Measurements from ENCODE around the gene ADGB. TPM values are rescaled to one million over a fixed set of nuclear protein-coding genes. Genes with fewer than 3 reads are reported as not detected.
"Not testable (repeated sequence)": the region's sequence is repeated elsewhere in the genome, so short reads cannot be mapped to it uniquely, and the experiment has no call there.

Gene ADGB
- total and polyA plus RNA-seq, 9 of the 15 experiments (the other 6 are each of a cell fraction or from before 2014, with no cell fraction given): not detected

DNA sequence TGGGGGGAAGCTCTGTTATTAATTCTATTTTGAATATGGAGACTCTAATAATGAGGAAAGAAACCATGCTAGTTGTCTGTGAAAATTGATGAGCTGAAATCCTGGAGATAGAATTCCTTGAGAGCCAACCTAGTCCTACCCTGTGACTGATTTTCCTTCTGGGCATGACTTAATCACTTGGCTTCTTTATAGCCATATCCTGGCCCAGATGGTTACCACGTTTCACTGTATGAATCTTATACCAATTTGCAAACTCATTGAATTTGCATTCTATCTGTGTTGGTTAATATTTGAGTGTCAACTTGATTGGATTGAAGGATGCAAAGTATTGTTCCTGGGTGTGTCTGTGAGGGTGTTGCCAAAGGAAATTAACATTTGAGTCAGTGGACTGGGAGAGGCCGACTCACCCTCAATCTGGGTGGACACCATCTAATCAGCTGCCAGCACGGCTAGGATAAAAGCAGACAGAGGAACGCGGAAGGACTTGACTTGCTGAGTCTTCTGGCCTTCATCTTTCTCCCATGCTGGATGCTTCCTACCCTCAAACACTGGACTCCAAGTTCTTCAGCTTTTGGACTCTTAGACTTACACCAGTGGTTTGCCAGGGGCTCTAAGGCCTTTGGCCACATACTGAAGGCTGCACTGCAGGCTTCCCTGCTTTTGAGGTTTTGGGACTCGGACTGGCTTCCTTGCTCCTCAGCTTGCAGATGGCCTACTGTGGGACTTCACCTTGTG, 255.9 kb downstream of the ADGB start (continued):
- TF ChIP-seq, protein P1, sequence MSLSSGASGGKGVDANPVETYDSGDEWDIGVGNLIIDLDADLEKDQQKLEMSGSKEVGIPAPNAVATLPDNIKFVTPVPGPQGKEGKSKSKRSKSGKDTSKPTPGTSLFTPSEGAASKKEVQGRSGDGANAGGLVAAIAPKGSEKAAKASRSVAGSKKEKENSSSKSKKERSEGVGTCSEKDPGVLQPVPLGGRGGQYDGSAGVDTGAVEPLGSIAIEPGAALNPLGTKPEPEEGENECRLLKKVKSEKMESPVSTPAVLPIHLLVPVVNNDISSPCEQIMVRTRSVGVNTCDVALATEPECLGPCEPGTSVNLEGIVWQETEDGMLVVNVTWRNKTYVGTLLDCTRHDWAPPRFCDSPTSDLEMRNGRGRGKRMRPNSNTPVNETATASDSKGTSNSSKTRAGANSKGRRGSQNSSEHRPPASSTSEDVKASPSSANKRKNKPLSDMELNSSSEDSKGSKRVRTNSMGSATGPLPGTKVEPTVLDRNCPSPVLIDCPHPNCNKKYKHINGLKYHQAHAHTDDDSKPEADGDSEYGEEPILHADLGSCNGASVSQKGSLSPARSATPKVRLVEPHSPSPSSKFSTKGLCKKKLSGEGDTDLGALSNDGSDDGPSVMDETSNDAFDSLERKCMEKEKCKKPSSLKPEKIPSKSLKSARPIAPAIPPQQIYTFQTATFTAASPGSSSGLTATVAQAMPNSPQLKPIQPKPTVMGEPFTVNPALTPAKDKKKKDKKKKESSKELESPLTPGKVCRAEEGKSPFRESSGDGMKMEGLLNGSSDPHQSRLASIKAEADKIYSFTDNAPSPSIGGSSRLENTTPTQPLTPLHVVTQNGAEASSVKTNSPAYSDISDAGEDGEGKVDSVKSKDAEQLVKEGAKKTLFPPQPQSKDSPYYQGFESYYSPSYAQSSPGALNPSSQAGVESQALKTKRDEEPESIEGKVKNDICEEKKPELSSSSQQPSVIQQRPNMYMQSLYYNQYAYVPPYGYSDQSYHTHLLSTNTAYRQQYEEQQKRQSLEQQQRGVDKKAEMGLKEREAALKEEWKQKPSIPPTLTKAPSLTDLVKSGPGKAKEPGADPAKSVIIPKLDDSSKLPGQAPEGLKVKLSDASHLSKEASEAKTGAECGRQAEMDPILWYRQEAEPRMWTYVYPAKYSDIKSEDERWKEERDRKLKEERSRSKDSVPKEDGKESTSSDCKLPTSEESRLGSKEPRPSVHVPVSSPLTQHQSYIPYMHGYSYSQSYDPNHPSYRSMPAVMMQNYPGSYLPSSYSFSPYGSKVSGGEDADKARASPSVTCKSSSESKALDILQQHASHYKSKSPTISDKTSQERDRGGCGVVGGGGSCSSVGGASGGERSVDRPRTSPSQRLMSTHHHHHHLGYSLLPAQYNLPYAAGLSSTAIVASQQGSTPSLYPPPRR (CRISPR knock-in tag; IDR thresholded peaks at IDR 0.05; ENCODE audit: borderline replicate concordance): 0 out of 2 replicates have a peak, but pooled peaks have one; percentile 9
- TF ChIP-seq TARDBP (IDR thresholded peaks at IDR 0.05) (0 out of 2 replicates have a peak, but pooled peaks have one; percentile 69), HIVEP1 (CRISPR knock-in tag; IDR thresholded peaks at IDR 0.05) (0 out of 2 replicates have a peak, but pooled peaks have one; percentile 68), ETV1 (tag; conservative IDR thresholded peaks at IDR 0.05; ENCODE audit: low read depth) (0 out of 2 replicates have a peak, but pooled peaks have one; percentile 18), MECOM (CRISPR knock-in tag; IDR thresholded peaks at IDR 0.05) (0 out of 2 replicates have a peak, but pooled peaks have one; percentile 37), ZNF134 (CRISPR knock-in tag; conservative IDR thresholded peaks at IDR 0.05) (peak; percentile 87), RBM25 (IDR thresholded peaks at IDR 0.05; ENCODE audit: low read depth, low read length, severe bottlenecking) (peak; percentile 66)
- TF ChIP-seq, protein P2, sequence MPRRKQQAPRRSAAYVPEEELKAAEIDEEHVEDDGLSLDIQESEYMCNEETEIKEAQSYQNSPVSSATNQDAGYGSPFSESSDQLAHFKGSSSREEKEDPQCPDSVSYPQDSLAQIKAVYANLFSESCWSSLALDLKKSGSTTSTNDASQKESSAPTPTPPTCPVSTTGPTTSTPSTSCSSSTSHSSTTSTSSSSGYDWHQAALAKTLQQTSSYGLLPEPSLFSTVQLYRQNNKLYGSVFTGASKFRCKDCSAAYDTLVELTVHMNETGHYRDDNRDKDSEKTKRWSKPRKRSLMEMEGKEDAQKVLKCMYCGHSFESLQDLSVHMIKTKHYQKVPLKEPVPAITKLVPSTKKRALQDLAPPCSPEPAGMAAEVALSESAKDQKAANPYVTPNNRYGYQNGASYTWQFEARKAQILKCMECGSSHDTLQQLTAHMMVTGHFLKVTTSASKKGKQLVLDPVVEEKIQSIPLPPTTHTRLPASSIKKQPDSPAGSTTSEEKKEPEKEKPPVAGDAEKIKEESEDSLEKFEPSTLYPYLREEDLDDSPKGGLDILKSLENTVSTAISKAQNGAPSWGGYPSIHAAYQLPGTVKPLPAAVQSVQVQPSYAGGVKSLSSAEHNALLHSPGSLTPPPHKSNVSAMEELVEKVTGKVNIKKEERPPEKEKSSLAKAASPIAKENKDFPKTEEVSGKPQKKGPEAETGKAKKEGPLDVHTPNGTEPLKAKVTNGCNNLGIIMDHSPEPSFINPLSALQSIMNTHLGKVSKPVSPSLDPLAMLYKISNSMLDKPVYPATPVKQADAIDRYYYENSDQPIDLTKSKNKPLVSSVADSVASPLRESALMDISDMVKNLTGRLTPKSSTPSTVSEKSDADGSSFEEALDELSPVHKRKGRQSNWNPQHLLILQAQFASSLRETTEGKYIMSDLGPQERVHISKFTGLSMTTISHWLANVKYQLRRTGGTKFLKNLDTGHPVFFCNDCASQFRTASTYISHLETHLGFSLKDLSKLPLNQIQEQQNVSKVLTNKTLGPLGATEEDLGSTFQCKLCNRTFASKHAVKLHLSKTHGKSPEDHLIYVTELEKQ (CRISPR knock-in tag; IDR thresholded peaks at IDR 0.05): peak; percentile 55; the same call in 1 of the 2 replicates
- TF ChIP-seq, protein P3, sequence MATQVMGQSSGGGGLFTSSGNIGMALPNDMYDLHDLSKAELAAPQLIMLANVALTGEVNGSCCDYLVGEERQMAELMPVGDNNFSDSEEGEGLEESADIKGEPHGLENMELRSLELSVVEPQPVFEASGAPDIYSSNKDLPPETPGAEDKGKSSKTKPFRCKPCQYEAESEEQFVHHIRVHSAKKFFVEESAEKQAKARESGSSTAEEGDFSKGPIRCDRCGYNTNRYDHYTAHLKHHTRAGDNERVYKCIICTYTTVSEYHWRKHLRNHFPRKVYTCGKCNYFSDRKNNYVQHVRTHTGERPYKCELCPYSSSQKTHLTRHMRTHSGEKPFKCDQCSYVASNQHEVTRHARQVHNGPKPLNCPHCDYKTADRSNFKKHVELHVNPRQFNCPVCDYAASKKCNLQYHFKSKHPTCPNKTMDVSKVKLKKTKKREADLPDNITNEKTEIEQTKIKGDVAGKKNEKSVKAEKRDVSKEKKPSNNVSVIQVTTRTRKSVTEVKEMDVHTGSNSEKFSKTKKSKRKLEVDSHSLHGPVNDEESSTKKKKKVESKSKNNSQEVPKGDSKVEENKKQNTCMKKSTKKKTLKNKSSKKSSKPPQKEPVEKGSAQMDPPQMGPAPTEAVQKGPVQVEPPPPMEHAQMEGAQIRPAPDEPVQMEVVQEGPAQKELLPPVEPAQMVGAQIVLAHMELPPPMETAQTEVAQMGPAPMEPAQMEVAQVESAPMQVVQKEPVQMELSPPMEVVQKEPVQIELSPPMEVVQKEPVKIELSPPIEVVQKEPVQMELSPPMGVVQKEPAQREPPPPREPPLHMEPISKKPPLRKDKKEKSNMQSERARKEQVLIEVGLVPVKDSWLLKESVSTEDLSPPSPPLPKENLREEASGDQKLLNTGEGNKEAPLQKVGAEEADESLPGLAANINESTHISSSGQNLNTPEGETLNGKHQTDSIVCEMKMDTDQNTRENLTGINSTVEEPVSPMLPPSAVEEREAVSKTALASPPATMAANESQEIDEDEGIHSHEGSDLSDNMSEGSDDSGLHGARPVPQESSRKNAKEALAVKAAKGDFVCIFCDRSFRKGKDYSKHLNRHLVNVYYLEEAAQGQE (IDR thresholded peaks at IDR 0.05; ENCODE audit: borderline replicate concordance): not testable (repeated sequence)
- TF ChIP-seq, protein P3 (CRISPR knock-in tag; IDR thresholded peaks at IDR 0.05; ENCODE audit: low read depth): peak; percentile 47; the same call in 1 of the 2 replicates
